Purkinje cell (primary cell): Measurements from ENCODE around the gene ANKRD2. TPM values are rescaled to one million over a fixed set of nuclear protein-coding genes. Genes with fewer than 3 reads are reported as not detected.

Experiments
- polyA plus RNA-seq: library from polyadenylated mRNA; unstranded; fragments of >200 nt; fragmentation: Nextera tagmentation; gene quantifications from 2 replicates; pipeline ENCODE4 v1.2.1, GENCODE V29; 2014

The ANKRD2 gene, protein sequence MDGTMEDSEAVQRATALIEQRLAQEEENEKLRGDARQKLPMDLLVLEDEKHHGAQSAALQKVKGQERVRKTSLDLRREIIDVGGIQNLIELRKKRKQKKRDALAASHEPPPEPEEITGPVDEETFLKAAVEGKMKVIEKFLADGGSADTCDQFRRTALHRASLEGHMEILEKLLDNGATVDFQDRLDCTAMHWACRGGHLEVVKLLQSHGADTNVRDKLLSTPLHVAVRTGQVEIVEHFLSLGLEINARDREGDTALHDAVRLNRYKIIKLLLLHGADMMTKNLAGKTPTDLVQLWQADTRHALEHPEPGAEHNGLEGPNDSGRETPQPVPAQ
- 1.3 TPM in 2 replicates for polyA plus RNA-seq

DNA sequence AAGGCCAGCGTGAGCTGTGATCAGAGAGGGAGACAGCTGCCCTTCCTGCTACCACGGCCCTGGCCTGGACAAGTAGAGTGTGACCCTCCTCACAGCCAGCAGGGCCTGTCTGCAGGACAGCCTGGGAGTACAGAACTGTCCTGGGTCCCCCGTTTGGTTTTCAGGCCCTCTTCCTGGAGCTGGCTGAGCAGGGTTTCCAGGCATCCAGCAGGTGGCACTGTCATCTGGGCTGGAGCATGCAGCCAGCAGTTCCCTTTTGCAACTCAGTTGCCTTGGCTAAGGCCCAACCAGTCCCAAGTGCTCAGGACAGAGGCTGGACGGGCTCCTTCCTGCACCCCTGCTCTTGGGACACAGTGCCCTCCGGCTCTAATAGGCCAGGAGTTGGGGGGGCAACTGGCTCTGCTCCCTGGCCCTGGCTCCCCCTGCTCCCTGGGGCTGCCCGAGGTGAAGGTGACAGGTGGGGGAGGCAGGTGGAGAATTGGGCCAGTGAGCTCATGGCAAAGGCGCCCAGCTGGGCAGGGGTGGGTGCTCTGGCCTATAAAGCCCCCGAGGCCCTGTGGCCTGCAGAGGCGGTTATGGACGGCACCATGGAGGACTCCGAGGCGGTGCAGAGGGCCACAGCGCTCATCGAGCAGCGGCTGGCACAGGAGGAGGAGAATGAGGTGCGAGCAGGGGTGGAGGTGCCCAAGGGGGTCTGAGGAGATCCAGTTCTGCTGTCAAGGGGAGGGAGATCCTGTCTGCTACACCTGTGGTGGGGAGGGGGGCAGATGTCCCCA, at the start of gene ANKRD2:
Gene ANKRD2 (plus strand): TSS at position 566 of the 776 bp plus-strand sequence. CDS start 10 bp downstream, at position 576.

DNA sequence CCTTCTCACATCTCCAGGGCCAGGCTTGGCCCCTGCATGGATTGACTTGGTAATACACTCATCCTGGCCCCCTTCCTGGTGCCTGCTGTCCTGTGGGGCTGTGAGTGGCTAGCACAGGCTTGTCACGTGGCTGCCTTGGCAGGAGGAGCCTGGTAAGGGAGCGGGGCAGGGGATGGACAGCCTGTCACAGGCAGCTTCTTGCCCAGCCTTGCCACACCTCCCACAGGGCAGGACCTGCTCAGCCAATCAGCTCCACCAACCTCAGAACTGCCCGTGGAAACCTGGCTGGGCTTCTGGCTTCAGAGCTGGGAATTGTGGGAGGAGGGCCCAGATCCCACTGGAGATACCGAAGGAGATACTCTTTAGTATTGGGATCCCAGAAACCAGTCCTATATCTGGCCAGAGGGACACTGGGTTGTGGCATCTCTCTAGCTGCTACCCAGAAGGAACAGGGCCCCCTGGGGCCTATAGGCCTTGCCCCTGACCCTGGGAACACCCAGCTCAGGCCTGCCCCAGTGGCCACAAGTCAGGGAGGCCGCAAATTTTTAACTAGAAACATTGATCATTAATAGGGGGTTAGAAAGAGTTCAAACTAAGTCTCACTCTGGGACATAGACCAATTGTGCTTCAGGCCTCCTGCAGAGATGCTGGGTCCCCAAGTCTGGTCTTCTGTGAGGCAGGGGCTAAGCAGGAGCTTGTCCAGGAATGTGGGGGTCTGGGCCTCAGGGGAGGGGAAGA, 11.7 kb downstream of the ANKRD2 start, which contains the start of gene HOGA1:
Gene HOGA1 (plus strand): TSS at position 330 of the 738 bp plus-strand sequence. CDS start 315 bp downstream, at position 645.

DNA sequence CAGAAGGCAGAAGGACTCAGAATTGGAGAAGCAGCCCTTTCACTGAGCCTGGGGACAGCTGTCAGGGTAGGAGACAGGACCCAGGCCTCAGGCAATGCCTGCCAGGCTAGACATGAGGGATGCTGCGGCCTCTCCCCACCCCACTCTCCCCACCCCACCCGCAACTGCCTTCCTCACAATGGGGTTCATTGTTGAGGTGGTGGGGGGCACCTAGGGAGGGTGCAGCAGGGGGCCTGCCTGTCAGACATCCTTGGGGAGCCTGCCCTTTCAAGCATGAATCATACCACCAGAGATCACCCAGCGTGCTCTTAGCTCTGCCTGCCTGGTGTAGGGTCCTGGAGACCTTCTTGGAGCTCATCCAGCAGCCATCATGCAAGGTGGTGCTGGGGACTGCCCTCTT, 16.9 kb downstream of the ANKRD2 start, which contains the start of gene C10orf62:
Gene C10orf62 (plus strand): TSS at position 243 of the 400 bp plus-strand sequence. CDS start 177 bp downstream, outside the sequence.

DNA sequence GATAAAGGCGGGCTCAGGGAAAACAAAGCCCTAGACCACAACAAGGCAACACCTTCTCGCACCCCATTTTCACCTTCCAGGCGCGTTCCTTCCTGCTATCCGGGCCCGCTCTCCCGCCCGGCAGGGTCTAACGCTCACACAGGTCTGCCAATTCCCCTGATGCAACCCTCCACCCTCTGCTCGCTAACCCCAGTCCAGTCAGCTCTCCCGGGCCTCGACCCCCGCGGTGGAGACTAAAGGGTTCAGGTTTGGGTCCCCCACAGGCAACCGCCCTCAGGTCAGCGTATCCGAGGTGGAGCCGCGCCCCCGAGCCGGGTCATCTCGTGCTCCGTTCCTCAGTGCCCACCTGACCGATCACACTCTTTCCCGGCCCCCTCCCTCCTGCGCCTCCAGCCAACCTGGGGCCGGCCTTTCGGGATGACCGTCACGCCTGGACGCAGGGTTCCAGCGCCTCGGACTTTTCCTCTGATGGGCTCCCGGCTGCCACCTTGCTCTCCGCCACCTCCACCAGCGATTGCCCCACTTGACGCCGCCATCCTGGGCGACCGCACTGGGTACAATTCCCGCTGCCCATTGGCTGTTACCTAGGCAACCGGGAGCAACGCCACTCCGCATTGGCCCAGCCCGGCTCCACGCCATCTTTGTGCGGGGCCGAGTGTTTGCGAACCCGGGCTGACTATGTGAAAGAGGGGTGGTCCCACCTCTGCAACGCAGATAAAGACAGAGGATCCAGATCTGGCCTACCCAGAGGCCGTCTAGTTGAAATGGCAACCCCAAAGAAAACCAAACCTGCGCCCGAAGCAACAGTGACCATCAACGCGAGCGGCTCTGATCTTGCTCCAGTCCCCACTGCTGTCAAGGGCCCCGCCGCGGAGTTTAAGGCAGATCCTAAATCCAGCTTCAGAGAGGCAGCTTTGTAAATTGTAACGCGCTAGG, 60.6 kb downstream of the ANKRD2 start, which contains the start of gene MORN4:
Gene MORN4 (minus strand): TSS at position 552 of the 936 bp plus-strand sequence. CDS start 13,847 bp downstream, outside the sequence.

Other genes with a start within 250 kb of the ANKRD2 start
- 1.8 and 2.5 TPM in 2 replicates for gene FRAT2, start 238.1 kb upstream of the ANKRD2 start, polyA plus RNA-seq
- 9.8 and 13.8 TPM in 2 replicates for gene RRP12, start 171.4 kb upstream of the ANKRD2 start, polyA plus RNA-seq
- gene PGAM1, start 146.6 kb upstream of the ANKRD2 start, polyA plus RNA-seq: 308 and 376 TPM in 2 replicates
- 70.6 and 106 TPM in 2 replicates for gene EXOSC1, start 126.8 kb upstream of the ANKRD2 start, polyA plus RNA-seq
- gene ZDHHC16, start 126.6 kb upstream of the ANKRD2 start, polyA plus RNA-seq: 17.6 and 42.6 TPM in 2 replicates
- gene MMS19, start 74.4 kb upstream of the ANKRD2 start, polyA plus RNA-seq: 26.6 and 39.6 TPM in 2 replicates
- not detected in 2 replicates for gene UBTD1, start 73.9 kb upstream of the ANKRD2 start, polyA plus RNA-seq
- 1.9 and 2.7 TPM in 2 replicates for gene HOGA1, start 11.6 kb downstream of the ANKRD2 start, polyA plus RNA-seq
- not detected in 2 replicates for gene C10orf62, start 16.9 kb downstream of the ANKRD2 start, polyA plus RNA-seq
- 28.6 and 47.9 TPM in 2 replicates for gene MORN4, start 60.7 kb downstream of the ANKRD2 start, polyA plus RNA-seq
- 6.8 TPM in 2 replicates for gene PI4K2A, start 67.9 kb downstream of the ANKRD2 start, polyA plus RNA-seq
- 5.0 and 8.7 TPM in 2 replicates for gene AVPI1, start 114.5 kb downstream of the ANKRD2 start, polyA plus RNA-seq
- 0.90 and 1.3 TPM in 2 replicates for gene MARVELD1, start 141.0 kb downstream of the ANKRD2 start, polyA plus RNA-seq
- 4.1 and 4.9 TPM in 2 replicates for gene ZFYVE27, start 164.3 kb downstream of the ANKRD2 start, polyA plus RNA-seq
- gene SFRP5, start 199.2 kb downstream of the ANKRD2 start, polyA plus RNA-seq: not detected in 2 replicates